Germinal center (tissue), 1 donor: ENCODE data around the gene PBXIP1.
A peak's percentile ranks its signal among the peaks of the same experiment; 100 is the strongest.
"Not testable (repeated sequence)": the region's sequence is repeated elsewhere in the genome, so short reads cannot be mapped to it uniquely, and the experiment has no call there.

Source experiments
- DNase-seq: peaks from one replicate; pipeline ENCODE4 v3.0.0; 2012; ENCODE audit warnings: mixed read lengths, low spot score

PBXIP1 gene, protein sequence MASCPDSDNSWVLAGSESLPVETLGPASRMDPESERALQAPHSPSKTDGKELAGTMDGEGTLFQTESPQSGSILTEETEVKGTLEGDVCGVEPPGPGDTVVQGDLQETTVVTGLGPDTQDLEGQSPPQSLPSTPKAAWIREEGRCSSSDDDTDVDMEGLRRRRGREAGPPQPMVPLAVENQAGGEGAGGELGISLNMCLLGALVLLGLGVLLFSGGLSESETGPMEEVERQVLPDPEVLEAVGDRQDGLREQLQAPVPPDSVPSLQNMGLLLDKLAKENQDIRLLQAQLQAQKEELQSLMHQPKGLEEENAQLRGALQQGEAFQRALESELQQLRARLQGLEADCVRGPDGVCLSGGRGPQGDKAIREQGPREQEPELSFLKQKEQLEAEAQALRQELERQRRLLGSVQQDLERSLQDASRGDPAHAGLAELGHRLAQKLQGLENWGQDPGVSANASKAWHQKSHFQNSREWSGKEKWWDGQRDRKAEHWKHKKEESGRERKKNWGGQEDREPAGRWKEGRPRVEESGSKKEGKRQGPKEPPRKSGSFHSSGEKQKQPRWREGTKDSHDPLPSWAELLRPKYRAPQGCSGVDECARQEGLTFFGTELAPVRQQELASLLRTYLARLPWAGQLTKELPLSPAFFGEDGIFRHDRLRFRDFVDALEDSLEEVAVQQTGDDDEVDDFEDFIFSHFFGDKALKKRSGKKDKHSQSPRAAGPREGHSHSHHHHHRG

DNA sequence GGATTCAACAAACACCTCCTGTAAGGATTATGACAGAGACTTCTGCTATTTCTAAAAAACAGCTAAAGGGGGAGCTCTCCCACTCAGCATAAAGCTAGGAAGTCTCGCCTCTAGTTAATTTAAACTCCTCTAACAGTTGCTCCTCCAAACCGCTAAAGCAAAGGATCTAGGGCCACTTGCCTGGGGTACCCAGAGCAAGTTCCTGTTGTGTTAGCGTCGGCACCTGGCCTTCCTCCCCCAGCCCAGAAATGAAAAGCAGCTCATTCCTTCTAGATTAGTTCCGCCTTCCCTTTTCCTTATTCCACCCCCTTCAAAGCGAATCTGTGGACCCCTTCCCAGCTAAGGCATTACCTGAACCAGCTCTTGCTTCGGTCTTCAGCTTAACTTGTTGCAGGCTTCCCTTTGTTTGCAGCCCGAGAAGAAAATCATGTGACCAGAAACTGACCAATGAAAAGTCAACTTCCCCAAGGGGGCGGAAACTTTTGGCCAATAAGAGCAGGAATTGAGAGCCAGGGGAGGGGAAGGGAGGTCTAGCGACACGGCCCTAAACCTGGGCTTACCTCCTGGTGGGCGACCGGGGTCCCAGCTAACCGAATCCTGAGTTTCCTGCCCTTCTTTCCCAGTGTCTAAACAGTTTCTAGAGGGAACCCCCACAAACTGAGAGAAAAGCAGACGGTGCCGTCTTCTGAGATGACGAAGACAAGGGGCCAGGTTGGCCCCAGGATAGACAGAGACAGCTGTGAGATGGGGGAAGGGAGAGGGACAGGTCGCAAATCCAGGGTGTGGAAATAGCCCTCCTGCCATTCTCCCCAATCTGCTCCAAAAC, at the start of gene PBXIP1:
PBXIP1 (minus strand) TSS at position 382 of the 826 bp plus-strand sequence. CDS start 2,378 bp downstream, outside the sequence.
- DNase-seq, result peak; percentile 96

DNA sequence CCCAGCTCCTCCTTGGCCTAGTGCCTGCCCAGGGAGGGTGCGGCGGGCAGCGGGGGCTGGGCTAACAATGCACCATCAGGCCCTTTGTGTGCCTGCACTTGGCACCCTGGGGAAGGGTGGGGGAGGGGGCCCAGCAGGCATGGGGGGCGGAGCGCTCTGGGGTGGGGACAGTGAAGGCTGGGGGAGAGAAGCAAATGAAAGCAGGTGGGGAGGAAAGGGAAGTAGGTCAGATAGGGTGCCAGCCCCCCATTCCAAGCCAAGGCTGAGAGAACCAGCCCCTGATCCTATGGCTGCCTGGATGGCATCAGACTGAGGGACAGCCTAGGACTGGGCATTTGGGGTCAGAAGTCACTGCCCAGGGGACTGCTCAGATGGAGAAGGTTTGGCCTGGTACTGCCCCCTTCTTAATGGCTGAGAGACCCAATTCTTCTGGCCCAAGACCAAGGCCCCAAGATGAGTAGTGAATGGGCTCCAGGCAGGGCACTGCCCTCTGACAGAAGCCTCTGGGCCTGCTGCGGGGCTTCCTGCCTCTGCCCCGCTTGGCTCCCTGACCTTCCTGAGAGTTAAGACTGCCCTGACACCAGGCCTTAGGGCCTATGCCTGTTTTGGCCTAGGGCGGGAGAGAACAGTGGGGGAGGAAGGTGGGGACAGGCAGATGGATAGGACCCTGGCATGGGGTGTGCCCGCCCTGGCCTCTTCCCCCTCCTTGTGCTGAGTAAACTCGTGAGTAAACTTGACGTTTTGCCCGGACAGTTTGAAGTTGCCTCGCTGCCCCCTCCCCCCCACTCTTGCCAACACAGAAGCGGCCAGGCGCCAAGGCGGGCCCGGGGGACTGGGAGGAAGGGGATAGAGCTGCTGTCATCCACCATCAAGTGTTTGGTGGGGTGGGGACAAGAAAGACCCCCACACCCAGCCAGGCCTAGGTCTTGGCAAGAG, 49.4 kb upstream of the PBXIP1 start:
- peak; percentile 73 for DNase-seq

DNA sequence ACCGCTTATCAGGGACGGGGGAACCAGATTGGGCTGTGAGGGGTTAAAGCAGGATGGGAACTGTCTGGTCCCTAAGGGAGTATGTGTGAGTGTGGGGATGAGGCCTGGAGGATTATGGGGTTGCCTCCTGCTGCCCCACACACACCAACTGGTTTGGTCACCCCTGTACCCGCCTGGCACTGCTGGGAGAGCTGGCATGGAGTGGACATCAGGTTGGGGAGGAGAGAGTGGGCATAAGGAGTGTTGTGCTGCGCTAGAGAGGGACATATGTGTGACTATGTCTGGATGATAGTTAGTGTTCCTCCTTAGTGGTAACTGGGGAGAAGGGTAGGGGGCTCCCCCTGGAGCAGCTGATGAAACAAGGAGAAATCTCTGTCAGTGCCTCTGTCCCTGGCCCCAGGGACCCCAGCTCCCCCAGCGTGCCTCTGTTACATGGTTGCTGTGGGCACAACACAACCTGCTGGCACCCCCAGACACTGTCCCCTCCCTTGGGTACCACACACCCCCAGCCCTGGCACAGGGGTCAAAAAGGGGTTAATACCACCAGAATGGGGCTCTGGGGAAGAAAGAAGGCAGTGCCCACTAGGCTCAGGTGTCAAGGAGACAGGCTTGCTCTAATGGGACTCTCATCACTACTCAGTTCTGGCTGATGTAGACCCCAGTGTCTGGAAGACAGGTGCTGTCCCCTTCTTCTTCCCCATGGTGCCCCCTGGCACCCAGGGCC, 48.6 kb upstream of the PBXIP1 start:
- DNase-seq, result no peak

DNA sequence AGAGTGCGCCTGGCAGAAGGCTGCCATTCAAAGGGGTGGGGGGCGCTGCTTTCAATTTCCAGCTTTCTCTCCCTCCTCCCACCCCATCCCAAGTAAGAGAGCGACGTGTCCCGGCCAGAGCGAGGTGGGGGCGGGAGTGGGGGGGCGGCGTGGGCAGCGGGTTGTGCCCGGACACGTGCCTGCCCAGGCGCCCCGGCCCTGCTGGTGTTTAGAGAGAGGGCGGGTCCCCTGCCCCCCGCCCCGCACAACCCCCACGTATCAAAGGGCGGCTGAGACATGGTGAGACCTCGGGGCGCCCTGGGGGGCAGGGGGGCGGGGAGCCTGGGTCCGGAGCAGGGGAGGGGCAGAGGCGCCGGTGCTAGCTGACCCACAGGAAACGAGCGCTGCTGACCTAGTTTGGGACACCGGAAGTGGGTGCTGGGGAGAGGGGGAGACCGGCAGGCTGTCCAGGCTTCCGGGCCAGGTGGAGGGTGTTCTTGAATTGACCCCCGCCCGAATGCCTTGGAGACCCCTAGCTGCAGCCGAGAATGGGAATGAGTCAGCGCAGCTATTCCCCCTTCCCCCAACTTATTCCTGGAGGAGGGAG, 48.0 kb upstream of the PBXIP1 start:
- DNase-seq, result no peak

DNA sequence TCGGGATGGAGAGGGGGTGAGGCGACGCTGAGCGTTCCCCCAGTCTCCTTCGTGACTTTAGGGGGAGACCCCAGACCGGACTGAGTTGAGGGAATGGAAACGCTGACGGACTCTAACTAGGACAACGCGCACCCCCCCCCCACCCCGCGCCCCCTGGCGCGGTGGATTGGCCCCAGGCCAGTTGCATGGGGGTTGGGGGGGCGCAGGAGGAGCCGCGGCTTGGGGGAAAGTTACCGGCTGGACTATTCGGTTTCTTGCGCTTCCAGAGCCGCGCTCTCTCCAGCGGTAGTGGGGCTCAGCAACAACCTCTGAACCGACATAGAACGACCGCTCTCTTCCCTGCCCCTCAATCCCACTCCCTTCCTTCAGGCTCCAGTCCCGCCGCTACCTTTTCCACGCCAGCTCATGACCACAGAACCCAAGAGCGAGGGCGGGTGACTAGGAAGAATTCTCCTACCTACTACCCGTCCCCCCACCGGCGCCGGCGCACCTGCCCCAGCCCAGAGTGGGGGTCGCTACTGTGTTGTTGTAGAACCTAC, 47.4 kb upstream of the PBXIP1 start:
- DNase-seq, result no peak

DNA sequence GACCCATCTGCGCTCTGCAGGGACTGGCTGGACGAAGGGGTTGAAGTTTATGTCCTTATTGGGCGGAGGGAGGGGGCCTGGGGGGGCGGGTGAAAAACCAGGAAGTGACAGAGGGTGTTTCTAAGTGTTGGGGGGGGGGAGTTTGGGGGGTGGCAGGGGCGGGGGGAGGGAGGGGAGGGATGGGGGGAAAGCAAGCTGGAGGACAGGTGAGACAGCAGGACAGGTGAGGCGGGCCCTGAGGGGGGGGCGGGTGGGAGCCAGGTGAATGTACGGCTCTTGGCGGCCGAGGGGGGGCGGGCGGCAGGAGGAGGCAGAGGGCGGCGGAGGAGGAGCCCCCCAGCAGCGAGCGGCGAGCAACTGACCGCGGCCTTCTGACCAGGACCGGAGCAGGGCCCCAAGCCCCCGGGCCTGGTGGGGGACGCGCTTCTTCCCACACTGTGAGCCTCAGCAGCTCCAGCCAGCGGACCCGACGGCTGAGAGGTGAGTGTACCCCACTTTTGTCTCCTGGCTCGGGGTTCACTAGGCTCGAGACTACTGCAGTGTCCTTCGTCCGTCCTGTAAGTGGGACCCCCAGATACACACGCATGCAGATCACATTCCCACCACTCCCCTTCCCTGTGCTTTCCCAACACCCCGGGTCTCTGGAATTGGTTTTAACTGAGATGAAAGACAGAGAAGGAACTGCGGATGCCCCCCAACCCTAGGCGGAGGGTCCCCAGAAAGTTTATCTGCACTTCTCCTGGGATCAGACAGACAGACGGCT, 46.7 kb upstream of the PBXIP1 start, which contains the start of gene ZBTB7B:
ZBTB7B (plus strand) TSS at position 339 of the 763 bp plus-strand sequence. CDS start 11,859 bp downstream, outside the sequence.
- DNase-seq, result peak; percentile 52

DNA sequence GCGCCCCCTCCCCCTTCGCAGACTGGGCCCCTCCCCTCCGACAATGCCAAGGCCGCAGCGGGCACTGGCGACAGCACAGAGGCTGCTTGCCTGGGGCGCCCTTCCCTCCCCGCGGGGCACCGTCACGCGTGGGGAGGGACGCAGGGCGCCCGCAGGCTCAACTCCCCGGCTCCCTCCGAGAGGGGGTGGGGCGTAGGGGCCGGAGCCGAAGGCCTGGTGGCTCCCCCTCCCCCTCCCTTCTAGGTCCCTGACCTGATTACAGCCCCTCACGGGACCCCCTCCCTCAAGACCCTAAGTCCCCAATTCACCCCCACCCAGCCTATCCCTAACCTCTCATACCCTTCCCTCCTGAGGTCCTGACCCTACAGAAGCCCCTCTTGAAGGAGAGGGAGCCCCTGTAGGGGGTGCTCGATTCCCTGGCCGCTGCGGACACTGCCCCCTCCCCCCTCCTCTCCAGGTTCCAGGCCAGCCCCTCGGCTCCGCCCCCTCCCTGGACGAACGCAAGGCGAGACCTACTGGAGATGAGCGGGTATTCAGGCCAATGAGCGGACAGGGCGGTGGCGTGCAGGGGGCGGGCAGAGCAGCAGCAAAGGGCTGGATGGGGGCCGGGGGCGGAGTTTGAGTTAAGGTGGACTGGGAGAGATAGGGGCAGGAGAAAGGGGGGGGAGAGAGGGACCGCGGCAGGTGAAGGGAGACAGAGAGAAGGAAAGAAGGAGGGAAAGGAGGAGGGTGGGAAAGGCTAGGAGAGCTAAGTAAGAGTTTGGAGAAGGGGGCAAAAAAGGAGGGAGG, 46.0 kb upstream of the PBXIP1 start:
- peak; percentile 98 for DNase-seq

DNA sequence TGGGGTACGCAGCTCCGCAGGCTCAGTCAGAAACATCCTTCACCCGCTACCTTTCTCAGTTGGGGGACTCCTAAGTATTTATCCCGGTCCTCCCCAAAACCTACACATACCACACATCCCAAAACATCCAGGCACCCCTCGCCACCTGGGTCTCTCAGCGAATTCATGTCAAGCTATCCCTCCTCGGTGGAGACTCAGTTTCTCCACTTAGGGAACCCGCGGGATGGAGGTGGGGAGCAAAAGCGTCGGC, 45.5 kb upstream of the PBXIP1 start:
- no peak for DNase-seq

DNA sequence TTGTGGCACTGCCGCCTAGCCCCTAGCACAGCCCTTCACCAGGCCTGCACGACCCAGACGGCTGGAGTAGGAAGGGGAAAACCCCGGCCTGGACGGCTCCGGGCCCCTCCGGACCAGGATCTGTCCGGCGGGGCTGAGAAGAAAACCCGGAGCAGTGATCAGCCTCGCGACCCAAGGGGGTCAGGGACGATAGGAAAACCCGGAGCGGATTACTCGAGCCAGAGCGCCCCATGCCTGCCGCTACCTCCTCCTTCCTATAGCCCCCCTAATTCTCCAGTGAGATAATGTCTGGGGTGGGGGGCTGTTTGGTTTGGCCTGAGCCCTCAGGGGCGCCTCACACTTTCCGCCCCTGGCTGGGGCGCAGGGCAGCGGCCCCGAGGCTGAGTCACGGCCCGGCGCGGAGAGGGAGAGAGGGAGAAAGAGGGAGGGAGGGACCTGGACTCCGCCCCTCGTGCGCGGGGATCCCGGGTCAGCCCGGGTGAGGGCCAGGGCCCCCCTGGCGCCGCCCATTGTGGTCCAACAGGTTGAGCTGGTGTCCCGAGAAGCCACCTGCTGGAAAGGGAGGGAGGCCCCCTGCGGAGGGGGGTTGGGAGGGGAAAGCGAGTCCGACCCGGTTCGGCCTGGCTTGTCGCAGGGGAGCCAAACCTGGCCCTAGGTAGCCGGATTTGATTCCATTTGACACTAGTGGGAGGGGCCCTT, 45.0 kb upstream of the PBXIP1 start:
- peak; percentile 88 for DNase-seq

DNA sequence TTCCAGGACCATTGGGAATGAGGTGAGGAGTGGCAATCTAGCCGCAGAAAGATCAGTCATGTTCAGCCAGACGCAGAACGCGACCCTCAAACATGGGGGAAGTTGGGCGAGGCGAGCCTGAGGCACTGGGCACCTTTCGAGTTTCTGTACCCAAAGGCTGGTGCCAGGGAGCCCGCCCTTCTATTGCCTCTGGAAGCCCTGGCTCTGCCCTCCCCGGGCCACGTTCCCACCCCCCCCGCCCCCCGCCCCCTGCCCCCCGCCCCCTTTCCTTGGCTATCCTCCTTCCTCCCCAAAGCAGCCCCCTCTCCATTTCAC, 44.5 kb upstream of the PBXIP1 start:
- no peak for DNase-seq

DNA sequence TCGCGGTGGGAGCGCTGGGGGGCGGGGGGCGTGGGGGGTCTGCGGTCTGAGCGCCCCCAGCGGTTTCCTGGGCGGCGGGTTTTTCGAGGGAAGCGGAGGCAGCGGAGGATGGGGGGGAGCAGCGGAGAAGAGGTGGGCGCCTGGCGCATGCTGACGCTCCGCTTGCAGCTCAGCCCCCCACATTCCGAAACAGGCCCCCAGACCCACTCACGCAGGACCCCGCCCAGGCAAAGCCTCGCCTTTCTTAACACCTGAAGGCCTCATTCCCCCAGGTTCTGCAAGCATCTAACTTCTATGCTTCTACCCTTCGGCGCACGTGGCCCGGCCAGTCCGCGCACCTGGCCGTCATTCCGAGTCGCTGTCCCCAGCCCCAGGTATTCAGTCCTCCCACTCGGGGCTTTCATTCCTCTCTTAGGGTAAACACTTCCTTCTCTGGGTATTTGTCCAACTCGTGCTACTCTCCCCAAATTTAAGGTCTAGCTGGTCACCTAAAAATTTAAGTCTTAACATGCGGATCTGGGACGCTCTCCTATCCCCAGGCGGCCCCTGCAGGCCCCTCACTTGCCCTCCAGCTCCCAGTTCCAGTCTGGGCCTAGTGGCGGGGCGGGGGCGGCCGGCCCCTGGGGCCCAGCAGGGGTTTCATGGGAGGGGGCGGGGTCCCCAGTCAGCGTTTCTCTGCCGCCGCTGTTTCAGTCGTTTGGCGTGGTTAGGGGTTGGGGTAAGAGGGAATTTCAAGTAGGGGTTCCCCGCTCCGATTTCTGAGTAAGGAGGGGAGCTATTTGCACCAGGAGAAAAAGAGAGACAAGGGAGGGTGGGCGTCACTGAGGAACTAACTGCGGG, 43.9 kb upstream of the PBXIP1 start:
- no peak for DNase-seq

DNA sequence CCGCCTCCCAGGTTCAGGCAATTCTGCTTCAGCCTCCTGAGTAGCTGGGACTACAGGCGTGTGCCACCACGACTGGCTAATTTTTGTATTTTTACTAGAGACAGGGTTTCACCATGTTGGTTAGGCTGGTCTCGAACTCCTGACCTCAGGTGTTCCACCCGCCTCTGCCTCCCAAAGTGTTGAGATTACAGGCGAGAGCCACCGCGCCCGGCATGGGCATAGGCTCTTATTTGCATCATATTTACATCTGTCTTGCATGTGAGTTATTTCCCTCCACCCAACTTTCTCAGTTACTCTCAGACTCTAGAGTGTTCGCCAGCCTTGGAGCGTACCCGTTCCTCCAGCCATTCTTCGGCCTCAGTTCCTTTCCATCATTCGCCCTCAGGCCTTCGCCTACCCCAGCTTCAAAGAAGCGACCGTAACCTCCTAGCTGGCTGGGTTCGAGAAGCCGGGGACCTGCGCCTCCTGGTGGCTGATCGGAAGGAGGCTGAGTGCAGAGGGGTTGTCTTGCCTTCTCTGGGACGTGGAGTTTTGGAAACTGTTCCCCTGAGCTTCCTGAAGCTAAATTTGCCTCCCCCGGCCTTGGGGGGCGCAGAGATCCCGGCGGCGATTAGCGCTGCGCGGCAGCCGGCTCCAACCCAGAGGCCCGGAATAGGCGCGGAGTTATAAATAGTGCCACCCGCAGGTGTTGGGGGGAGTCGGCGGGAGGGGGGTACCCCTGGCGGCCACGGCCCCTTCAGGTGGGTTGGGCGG, 43.1 kb upstream of the PBXIP1 start:
- peak; percentile 80 for DNase-seq

DNA sequence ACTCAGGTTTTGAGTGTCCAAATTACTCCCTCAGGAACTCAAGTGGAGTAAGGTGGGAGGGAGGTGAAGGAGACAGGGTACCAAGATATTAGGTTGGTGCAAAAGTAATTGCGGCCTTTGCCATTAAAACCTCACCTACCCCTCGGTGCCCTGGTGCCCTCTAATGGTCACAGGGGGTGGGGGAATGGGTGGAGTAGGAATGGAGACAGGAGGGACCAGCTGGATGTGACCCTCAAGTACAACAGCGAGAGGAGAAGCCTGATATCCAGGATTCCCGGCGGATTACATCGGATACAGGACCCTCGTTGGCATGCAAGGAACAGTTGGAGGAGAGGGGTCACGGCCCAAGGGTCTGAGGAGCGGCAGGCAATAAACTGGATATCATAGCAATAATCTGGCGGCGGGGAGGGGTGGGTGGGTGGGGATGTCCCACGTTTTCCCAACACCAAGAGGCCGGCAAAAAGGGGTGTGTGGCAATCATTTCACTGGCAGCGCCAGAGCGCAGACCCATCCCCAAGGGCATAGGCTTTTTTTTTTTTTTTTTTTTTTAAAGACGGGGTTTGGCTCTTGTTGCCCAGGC, 42.4 kb upstream of the PBXIP1 start:
- no peak for DNase-seq

DNA sequence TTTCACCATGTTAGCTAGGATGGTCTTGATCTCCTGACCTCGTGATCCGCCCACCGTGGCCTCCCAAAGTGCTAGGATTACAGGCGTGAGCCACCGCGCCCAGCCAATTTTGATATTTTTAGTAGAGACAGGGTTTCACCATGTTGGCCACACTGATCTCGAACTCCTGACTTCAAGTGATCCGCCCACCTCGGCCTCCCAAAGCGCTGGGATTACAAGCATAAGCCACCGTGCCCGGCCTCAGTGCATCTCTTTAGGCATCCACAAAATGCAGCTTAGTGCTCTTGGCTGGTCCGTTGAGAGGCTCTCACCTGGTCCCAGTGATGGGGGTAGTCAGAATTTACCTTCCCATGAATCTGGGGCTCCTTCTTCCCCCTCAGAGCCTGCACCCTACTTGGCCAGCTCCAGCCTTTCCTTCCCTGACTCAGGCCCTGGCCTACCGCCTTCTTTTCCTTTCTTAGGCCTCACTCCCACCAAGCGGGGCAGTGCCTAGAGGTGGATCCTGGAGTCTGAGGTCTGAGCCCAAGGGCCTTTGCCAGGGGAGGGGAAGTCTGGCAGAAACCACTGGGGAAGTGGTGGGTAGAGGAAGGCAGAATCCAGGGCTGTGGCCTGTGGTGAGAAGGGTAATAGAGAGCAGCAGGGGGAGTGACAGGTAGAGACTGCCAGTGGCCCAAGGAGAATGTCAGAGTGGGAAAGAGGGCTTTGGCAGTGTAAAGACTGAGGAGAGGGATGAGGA, 41.2 kb upstream of the PBXIP1 start:
- no peak for DNase-seq

DNA sequence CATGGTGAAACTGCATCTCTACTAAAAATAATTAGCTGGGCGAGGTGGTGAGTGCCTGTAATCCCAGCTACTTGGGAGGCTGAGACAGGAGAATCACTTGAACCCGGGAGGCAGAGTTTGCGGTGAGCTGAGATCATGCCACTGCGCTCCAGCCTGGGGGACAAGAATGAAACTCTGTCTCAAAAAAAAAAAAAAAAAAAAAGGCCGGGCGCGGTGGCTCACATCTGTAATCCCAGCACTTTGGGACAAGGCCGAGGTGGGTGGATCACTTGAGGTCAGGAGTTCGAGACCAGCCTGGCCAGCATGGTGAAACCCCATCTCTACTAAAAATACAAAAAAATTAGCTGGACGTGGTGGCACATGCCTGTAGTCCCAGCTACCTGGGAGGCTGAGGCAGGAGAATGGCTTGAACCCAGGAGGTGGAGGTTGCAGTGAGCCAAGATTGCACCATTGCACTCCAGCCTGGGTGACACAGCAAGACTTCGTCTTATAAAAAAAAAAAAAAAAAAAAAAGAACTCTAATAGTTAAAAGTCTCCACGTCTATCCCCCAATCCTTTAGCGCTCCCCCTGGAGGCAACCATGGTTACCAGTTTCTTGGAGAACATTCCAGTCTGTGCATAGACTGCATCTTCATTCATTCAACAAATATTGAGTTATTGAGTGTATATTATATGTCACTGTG, 39.5 kb upstream of the PBXIP1 start:
- not testable (repeated sequence) for DNase-seq
